GM23338 (cell line): Measurements from ENCODE around the gene CACNA2D3. TPM values are rescaled to one million over a fixed set of nuclear protein-coding genes. Genes with fewer than 3 reads are reported as not detected.

Source experiments
- ATAC-seq: fragments of 200-7000 bp; cut with Tn5 transposase; 3 replicates; pipeline ENCODE4 v1.9.1; 2020
- DNase-seq: peaks from one replicate; pipeline ENCODE4 v3.0.0-alpha.2; 2015; ENCODE audit warnings: low spot score
- H2AFZ ChIP-seq: fragments of 200-600 bp; sonication (generic); 2 replicates; pipeline ENCODE4 v1.8.0; 2016; ENCODE audit warnings: antibody characterized with exemption, mild to moderate bottlenecking, moderate library complexity
- H3F3A ChIP-seq: fragments of 200-600 bp; sonication (generic); replicated peaks from 2 replicates; pipeline ENCODE4 v1.8.0; 2017; ENCODE audit warnings: antibody characterized with exemption, mixed run types, low read depth
- H3K27ac ChIP-seq: fragments of 200-600 bp; sonication (generic); 2 replicates; pipeline ENCODE4 v1.6.1; 2016; ENCODE audit warnings: low read depth
- H3K27me3 ChIP-seq: fragments of 200-600 bp; sonication (generic); 2 replicates; pipeline ENCODE4 v1.8.0; 2016; ENCODE audit warnings: mild to moderate bottlenecking, mixed run types, moderate library complexity; ENCODE audit not compliant: insufficient read depth
- H3K36me3 ChIP-seq: fragments of 200-600 bp; sonication (generic); 2 replicates; pipeline ENCODE4 v1.8.0; 2016; ENCODE audit warnings: mild to moderate bottlenecking; ENCODE audit not compliant: insufficient read depth
- H3K4me1 ChIP-seq: fragments of 200-600 bp; sonication (generic); 2 replicates; pipeline ENCODE4 v1.8.0; 2016; ENCODE audit warnings: mild to moderate bottlenecking, moderate library complexity; ENCODE audit not compliant: insufficient read depth
- H3K4me2 ChIP-seq: fragments of 200-600 bp; sonication (generic); 2 replicates; pipeline ENCODE4 v1.7.1; 2017; ENCODE audit warnings: mixed run types
- H3K4me3 ChIP-seq: fragments of 200-600 bp; sonication (generic); 2 replicates; pipeline ENCODE4 v1.6.1; 2016; ENCODE audit warnings: mixed run types
- H3K79me2 ChIP-seq: fragments of 200-600 bp; sonication (generic); replicated peaks from 2 replicates; pipeline ENCODE4 v1.8.0; 2017; ENCODE audit warnings: mild to moderate bottlenecking; ENCODE audit not compliant: insufficient read depth
- H3K9me2 ChIP-seq: fragments of 200-600 bp; sonication (generic); 2 replicates; pipeline ENCODE4 v1.8.0; 2017; ENCODE audit not compliant: insufficient read depth
- H4K20me1 ChIP-seq: fragments of 200-600 bp; sonication (generic); replicated peaks from 2 replicates; pipeline ENCODE4 v1.8.0; 2017; ENCODE audit warnings: mild to moderate bottlenecking; ENCODE audit not compliant: insufficient read depth
- H3K27ac Mint-ChIP-seq: 2 replicates; pipeline ENCODE4 v1.8.0; 2020; ENCODE audit warnings: inconsistent platforms, mild to moderate bottlenecking, moderate library complexity, mixed read lengths
- H3K27me3 Mint-ChIP-seq: 3 replicates; pipeline ENCODE4 v1.8.0; 2022; ENCODE audit warnings: low read depth, mild to moderate bottlenecking, moderate library complexity, mixed read lengths, inconsistent platforms; ENCODE audit not compliant: insufficient read depth, poor library complexity
- H3K36me3 Mint-ChIP-seq: 3 replicates; pipeline ENCODE4 v1.8.0; 2021; ENCODE audit warnings: low read depth, mild to moderate bottlenecking, inconsistent platforms, moderate library complexity, mixed read lengths
- H3K4me1 Mint-ChIP-seq: 3 replicates; pipeline ENCODE4 v1.8.0; 2020; ENCODE audit warnings: mild to moderate bottlenecking, inconsistent platforms, mixed read lengths
- H3K4me3 Mint-ChIP-seq: 3 replicates; pipeline ENCODE4 v1.8.0; 2021; ENCODE audit warnings: moderate library complexity, mild to moderate bottlenecking, inconsistent platforms, mixed read lengths
- H3K9me3 Mint-ChIP-seq: 3 replicates; pipeline ENCODE4 v1.8.0; 2020; ENCODE audit warnings: moderate library complexity, mild to moderate bottlenecking, inconsistent platforms, mixed read lengths
- ETS1 ChIP-seq: IDR thresholded peaks from 2 replicates; pipeline ENCODE4 v1.6.1; 2016; ENCODE audit warnings: antibody characterized with exemption
- EZH2 ChIP-seq: fragments of 200-600 bp; sonication (generic); IDR thresholded peaks from one replicate; pipeline ENCODE4 v1.8.0; 2017; ENCODE audit warnings: antibody characterized with exemption, mild to moderate bottlenecking, low read depth; ENCODE audit not compliant: unreplicated experiment
- NANOG ChIP-seq: IDR thresholded peaks from 2 replicates; pipeline ENCODE4 v1.6.1; 2016; ENCODE audit warnings: antibody characterized with exemption, borderline replicate concordance
- POLR2AphosphoS5 ChIP-seq: IDR thresholded peaks from 2 replicates; pipeline ENCODE4 v1.6.1; 2016; ENCODE audit warnings: antibody characterized with exemption, low read depth
- REST ChIP-seq: IDR thresholded peaks from one replicate; pipeline ENCODE4 v1.6.1; 2018; ENCODE audit warnings: antibody characterized with exemption; ENCODE audit not compliant: unreplicated experiment
- polyA plus RNA-seq: library from polyadenylated mRNA; unstranded; fragments of >200 nt; fragmentation: Nextera tagmentation; extraction: Ambion mirVana; gene quantifications from 2 replicates; pipeline ENCODE4 v1.2.1, GENCODE V29; 2016
- total RNA-seq: library from RNA; depleted of rRNA; stranded (reverse); fragments of >200 nt; shearing (Covaris generic); gene quantifications from 2 replicates; pipeline ENCODE4 v1.2.3, GENCODE V29; 2014

CACNA2D3 gene
- total and polyA plus RNA-seq, 2 experiments from 2014 or later = 2.2 to 2.3 TPM

- no peak for TF ChIP-seq REST
These were observed 878.2 kb downstream of the CACNA2D3 start (continued) for GRCh38 chr3:55000546-55000945.

- Histone ChIP-seq H4K20me1 (no peaks in the 10 kb centered on the region), H3K27ac (no peak overlapping the region), H3F3A (no peaks in the 10 kb centered on the region), H3K4me1 (peaks cover 19% of the 10 kb centered on the region), H3K79me2 (no peaks in the 10 kb centered on the region), H3K4me3 (no peak overlapping the region), H2AFZ (no peak overlapping the region), H3K36me3 (no peaks in the 10 kb centered on the region), H3K27me3 (no peaks in the 10 kb centered on the region), H3K4me2 (no peak overlapping the region), H3K9me2 (no peaks in the 10 kb centered on the region; the same call in 1 of the 2 replicates)
- ATAC-seq = no peak
- Mint-ChIP-seq H3K9me3 (no peaks in the 10 kb centered on the region), H3K27me3 (peaks cover 2% of the 10 kb centered on the region), H3K27ac (no peak overlapping the region), H3K36me3 (no peaks in the 10 kb centered on the region), H3K4me1 (peaks cover 21% of the 10 kb centered on the region), H3K4me3 (no peak overlapping the region)
- no peak for TF ChIP-seq REST
- DNase-seq = no peak
These were observed 878.6 kb downstream of the CACNA2D3 start for GRCh38 chr3:55000953-55001352.

GRCh38 chr3:55002416-55002930 is 880.1 kb downstream of the CACNA2D3 start:
- Histone ChIP-seq H2AFZ (no peak overlapping the region), H3K27ac (no peak overlapping the region), H4K20me1 (no peaks in the 10 kb centered on the region), H3K4me2 (no peak overlapping the region), H3K79me2 (no peaks in the 10 kb centered on the region), H3K4me1 (peaks cover 32% of the 10 kb centered on the region), H3F3A (no peaks in the 10 kb centered on the region), H3K36me3 (no peaks in the 10 kb centered on the region), H3K9me2 (no peaks in the 10 kb centered on the region; the same call in 1 of the 2 replicates), H3K27me3 (no peaks in the 10 kb centered on the region), H3K4me3 (no peak overlapping the region)
- H3K27me3 Mint-ChIP-seq = no peaks in the 10 kb centered on the region
- no peak overlapping the region for H3K4me3 Mint-ChIP-seq
- DNase-seq (no peak), ATAC-seq (no peak)
- no peaks in the 10 kb centered on the region for H3K36me3 Mint-ChIP-seq
- H3K27ac Mint-ChIP-seq = no peak overlapping the region
- H3K4me1 Mint-ChIP-seq = peaks cover 32% of the 10 kb centered on the region
- no peaks in the 10 kb centered on the region for H3K9me3 Mint-ChIP-seq
- no peak for TF ChIP-seq EZH2
- no peak for TF ChIP-seq NANOG
- no peak for TF ChIP-seq ETS1
- no peak for TF ChIP-seq POLR2AphosphoS5
